Brain pericyte (primary cell): Measurements from ENCODE around the gene BMPR1B.

Source experiments
- DNase-seq: peaks from one replicate; pipeline ENCODE4 v3.0.0-alpha.2; 2012; ENCODE audit warnings: low read depth, low spot score

Gene BMPR1B

DNA sequence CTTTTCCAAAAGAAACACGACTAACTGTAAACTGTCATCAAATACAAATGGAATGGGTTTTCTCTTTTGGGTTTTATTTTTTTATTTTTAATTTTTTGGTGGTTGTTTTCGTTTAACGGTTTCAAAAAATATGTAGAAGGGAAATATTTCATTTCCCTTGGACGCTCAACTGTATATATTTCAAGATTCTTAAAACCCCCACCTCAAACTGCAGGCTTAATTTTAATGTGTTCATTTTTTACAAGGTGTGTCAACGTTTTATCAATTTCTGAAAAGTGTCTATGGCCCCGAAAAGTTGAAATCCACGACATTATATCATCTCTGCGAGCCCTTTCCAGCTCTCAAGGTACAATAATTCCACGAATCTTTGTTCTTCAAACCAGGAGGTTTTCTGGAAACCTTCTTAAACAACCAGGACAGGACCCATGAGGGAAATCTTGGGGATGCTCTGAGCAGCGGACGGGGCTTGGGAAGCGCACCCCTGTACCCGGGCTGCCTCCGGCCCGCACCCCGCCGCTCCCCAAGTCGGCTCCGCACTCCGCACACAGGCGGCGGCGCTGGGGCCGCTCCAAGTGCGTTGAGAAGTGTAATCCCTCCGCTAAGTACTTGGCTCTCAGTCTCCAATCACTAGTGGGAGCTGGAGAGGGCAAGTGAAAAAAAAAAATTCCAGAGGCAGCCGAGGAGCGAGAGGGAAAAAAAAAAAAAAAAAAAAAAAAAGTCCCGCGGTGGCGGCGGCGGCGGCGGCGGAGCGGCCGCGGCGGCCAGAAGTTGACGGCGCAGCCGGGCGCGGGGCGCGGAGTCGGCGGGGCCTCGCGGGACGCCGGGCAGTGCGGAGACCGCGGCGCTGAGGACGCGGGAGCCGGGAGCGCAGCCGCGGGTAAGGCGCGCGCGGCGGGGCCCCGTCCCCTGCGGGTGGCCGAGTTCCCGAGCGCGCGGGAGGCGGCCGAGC is at the start of gene BMPR1B:
Gene BMPR1B (plus strand): TSS at position 764 of the 949 bp plus-strand sequence. CDS start 346,470 bp downstream, outside the sequence.
- no peak for DNase-seq

DNA sequence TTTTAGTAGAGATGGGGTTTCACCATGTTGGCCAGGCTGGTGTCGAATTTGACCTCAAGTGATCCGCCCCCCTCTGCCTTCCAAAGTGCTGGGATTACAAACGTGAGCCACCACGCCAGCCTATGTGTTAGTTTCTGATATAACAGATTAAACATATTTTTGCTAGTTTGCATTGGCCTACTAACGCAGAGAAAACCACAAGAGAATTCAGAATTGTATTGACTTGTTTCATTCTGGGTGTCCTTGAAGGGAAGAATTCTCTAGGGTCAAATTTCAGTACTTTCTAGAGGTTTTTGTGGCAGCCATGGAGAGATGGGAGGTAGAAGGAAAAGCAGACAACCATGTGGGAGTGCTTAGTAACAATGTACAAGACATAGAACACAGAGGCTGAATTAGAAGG is 46.1 kb upstream of the BMPR1B start:
- no peak for DNase-seq

GRCh38 chr4:94714365-94715160 is 43.2 kb upstream of the BMPR1B start:
- DNase-seq, result no peak

- DNase-seq, result no peak
These were observed 42.0 kb upstream of the BMPR1B start for GRCh38 chr4:94715726-94716125.

DNA sequence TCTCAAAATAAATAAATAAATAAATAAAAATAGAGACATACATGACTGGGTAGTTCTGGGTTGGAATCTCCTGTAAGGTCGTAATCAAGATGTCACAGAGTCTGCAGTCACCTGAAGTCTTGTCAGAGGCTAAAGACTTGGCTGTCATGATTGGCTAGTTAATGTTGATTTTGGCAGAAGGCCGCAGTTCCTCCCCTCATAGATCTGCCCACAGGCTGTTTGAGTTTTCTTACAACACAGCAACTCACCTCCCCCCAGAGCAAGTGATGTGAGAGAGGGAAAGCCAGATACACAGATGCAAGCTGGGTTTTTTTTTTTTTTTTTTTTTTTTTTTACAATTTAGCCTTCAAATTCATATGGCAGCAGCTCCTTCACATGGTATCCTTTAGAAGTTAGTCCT is 36.4 kb upstream of the BMPR1B start:
- DNase-seq, result no peak

- DNase-seq, result no peak
These were observed 35.5 kb upstream of the BMPR1B start for GRCh38 chr4:94722270-94722669.

DNA sequence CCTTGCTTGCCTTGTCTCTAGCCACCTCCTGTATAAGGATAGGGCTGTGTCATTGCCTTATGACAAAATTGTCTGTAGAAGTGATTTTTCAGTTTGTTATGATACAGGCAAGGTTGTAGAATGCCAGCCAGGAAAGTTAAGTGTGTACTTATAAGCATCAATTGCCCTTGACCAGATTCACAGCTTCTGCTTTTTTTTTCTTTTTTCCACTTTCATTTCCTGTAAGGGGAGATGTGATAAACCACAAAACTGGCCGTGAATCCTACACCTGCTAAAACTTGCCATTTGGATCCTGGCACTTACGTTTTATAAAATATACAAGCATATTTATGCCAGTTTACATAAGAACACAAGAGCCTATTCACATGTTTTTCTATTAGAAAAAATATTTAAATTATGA is 35.0 kb upstream of the BMPR1B start:
- no peak for DNase-seq

- no peak for DNase-seq
These were observed 33.6 kb upstream of the BMPR1B start for GRCh38 chr4:94724016-94724790.

DNA sequence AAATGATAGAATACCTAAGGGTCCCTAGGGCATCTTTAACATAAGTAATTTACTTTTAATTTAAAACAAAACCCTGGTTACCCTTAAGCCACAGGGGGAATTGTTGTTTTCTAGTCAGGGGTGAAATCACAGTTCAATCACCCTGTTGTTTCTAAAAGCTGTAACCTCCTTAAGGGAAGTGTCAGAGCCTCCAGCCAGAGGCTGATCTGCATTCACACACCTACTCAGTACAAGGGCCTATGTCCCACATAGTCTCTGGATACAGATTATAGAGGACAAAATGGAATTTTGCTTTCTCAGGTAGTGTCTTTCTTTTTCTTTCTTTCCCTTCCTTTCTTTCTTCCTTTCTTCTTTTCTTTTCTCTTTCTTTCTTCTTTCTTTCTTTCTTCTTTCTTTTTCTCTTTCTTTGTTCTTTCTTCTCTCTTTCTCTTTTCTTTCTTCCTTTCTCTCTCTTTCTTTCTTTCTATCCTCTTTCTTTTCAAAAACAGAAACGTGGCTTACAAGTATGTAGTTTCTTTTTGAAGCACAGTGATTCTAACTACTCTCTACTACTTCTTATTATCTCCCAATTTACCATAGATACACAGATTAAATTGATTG is 31.1 kb upstream of the BMPR1B start:
- no peak for DNase-seq

DNA sequence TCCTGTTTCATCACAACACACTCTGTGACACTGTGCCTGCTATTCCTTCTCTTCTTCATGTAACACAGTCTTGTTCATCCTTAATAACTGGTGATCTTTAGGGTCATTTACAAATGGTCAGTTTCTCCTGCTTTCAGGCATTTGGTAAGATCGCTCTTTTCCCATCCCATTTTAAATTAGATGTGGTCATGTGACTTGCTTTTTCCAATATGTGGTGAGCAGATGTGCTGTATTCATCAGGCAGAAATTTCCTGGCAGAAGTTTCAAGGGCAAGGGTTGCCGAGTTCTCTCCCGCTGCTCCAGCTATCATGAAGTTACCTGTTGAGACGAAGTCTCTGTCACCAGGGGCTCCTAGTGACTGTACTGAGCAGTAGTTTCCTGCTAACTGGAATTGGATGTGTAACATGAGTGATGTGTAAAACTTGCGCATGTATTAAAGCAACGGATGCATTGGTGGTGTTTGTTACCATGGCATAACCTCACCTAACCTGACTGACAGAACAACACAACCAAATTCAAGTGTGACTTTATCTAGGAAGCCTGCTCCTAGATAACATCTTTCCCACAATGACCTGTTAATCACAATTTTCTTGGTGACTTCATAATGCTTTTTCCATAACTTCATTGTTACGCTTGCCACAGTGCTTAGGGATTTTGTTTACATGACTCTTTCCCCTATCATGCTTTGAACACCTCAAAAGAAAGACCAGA is 29.5 kb upstream of the BMPR1B start:
- no peak for DNase-seq

DNA sequence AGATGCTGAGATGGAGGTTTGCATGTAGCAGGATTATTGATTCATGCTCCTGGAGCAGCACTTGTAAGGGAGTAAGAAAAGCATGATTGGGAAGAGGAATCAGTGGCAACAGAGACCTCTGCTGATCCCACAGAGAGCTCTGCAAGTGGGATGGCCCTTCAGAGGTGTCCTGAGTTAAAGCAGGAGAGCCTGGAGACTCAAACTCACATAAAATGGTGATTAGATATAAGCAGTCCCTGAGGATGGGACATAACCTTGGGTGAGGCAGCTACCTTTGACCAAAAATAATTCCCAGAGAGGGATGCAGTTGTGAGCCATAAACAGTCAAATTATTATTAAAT is 25.4 kb upstream of the BMPR1B start:
- DNase-seq, result no peak

- no peak for DNase-seq
These were observed 18.0 kb upstream of the BMPR1B start for GRCh38 chr4:94739741-94740140.

GRCh38 chr4:94741304-94741703 is 16.5 kb upstream of the BMPR1B start:
- DNase-seq, result no peak

- no peak for DNase-seq
These were observed 13.9 kb upstream of the BMPR1B start for GRCh38 chr4:94743838-94744237.

GRCh38 chr4:94744850-94745249 is 12.9 kb upstream of the BMPR1B start:
- no peak for DNase-seq

- no peak for DNase-seq
These were observed 11.0 kb upstream of the BMPR1B start for GRCh38 chr4:94746746-94747145.

DNA sequence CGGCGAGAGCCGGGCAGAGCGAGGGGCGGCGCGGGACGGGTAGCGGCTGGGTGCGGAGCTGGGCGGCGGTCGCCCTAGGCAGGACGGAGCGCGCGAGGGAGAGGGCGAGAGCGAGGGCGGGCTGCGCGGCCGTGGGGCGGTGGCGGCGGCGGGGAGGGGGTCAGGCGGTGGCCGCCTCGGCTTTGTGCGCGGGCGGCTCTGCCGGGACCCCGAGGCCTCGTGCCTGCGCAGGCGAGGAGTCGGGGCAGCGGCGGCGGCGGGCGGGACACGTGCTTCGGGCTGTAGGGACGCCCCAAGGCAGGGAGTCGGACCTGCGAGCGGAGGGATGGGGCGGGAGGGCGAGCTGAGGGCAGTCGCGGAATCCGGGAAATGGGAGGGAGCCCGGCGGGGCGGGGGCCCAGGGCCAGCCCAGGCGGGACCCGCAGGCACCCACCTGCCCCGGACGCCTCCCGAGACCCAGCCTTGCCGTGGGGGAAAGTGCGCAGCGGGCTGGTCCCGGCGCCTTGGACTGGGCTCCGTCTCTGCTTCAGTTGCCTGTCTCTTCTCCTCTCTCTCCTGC is 465 bp downstream of the BMPR1B start:
- no peak for DNase-seq

DNA sequence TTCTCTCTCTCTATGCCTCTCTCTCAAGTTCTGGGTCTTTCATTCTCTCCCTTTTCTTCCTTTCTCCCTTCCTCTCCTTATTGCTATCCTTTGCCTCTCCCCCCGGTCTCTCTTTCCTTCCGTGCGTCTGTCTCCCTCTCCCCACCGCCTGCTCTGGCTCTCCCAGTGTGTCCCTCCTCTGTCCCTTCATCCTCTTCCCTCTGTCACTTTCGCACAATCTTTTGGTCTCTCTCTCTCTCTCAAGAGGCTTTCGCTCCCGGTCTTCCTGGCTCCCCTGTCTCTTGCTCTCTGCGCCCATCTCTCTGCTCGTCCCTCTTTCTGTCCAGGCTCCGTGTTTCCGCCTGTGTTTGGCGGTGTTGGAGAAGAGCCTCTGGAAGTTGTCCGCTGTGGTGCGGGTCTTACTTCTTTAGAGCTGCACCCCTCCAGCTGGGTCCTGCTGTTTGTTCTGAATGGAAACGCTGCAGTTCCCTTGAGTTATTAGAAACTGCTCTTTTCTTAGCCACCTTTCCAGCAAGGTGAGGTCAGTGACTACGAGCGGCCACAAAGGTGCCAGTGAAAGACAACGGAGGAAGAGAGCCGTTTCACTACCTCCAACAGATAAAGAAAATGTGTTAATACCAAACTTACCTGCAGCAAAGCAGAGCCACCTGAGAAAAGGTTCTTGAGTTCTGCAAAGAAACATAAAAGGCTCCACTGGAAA is 1.1 kb downstream of the BMPR1B start:
- no peak for DNase-seq

DNA sequence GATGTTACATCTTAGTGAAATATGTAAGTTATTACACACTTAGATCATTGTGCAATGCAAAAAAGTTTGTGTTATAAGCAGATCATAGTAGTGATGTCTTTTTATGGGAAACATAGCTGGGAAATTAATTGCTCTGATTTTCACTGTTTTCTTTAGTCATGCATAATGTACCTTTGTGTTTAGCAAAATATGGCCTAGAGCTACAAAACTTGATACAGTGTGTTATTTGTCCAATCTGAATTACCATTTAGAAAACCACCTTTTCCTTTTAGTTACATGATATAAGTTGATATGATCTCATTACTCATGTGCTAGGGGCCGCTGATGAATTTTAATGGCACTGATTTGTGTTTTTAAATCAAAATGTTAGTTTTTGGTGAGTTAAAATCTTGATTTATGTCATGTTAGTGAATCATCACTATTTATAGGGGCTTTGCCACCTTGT is 2.0 kb downstream of the BMPR1B start:
- no peak for DNase-seq

- DNase-seq, result no peak
These were observed 4.6 kb downstream of the BMPR1B start for GRCh38 chr4:94762326-94762725.
